Psoas muscle (tissue), 8 donors: ENCODE results near the gene ADAMTSL1. TPM values are rescaled to one million over a fixed set of nuclear protein-coding genes. Genes with fewer than 3 reads are reported as not detected.

Source experiments
- ATAC-seq, 4 donors: fragments of 200-7000 bp; cut with Tn5 transposase; one replicate each; pipeline ENCODE4 v1.9.1; 2020; ENCODE audit warnings: moderate library complexity in 3 of 4, mild to moderate bottlenecking in 2 of 4
- DNase-seq, 2 donors: peaks; one replicate each; pipeline ENCODE4 v3.0.0-alpha.2; 2020
- H3K27ac ChIP-seq: fragments of 200-600 bp; one replicate; pipeline ENCODE4 v1.8.0; 2022
- H3K27me3 ChIP-seq, 3 donors: fragments of 200-600 bp in 1 of 3; one replicate each; pipeline versions ENCODE4 v1.6.1 to v1.8.0; 2013 to 2022; ENCODE audit warnings: low read length in 2 of 3, mild to moderate bottlenecking in 2 of 3, moderate library complexity in 1 of 3; ENCODE audit not compliant: insufficient read depth in 3 of 3
- H3K36me3 ChIP-seq, 2 donors: fragments of 200-600 bp in 1 of 2; one replicate each; pipeline versions ENCODE4 v1.6.1 to v1.8.0; 2013 to 2022; ENCODE audit warnings: low read depth in 1 of 2, mild to moderate bottlenecking in 1 of 2, moderate library complexity in 1 of 2; ENCODE audit not compliant: insufficient read depth in 1 of 2
- H3K4me1 ChIP-seq: fragments of 200-600 bp; one replicate; pipeline ENCODE4 v1.8.0; 2022
- H3K4me3 ChIP-seq: fragments of 200-600 bp; one replicate; pipeline ENCODE4 v1.8.0; 2022; ENCODE audit warnings: mild to moderate bottlenecking
- H3K9me3 ChIP-seq: fragments of 200-600 bp; one replicate; pipeline ENCODE4 v1.8.0; 2022
- CTCF ChIP-seq: fragments of 200-600 bp; IDR thresholded peaks from one replicate; pipeline ENCODE4 v1.8.0; 2022; ENCODE audit warnings: antibody characterized with exemption
- WGBS, 3 donors: extraction: QIAGEN DNeasy Blood & Tissue Kit; methylation state at CpG; one replicate each; pipeline versions ENCODE4 v1.1.6 to v1.1.7; 2013; 5-methylcytosine and 5-hydroxymethylcytosine counted together
- intact Hi-C, 2 donors: fragments of 100-400 bp; cut with DNase I; formaldehyde crosslinking; loops; one replicate each; pipeline versions ENCODE4 v1.11.0 to v1.14.2; 2022
- polyA plus RNA-seq, 3 donors: library from polyadenylated mRNA; stranded (reverse); fragments of 200-250 nt; gene quantifications; one replicate each; pipeline ENCODE4 v1.2.3, GENCODE V29; 2013
- total RNA-seq, 4 donors: library from RNA; stranded (reverse); fragmentation: NEBNext Ultra II Directional in 2 of 4; extraction: Animal tissue kit (Norgen Biotek cat#: 25700) in 2 of 4; gene quantifications; one replicate each; pipeline versions ENCODE4 v1.2.1 to v1.2.4, GENCODE V29; 2021 to 2023
- donor health status: healthy with polysubstance abuse.
- donor health status: DM: no; HTN: no; CAD: no; lungs with moderate emphysema.
- donor health status: Bipolar disorder and iron deficiency.
- donor health status: healthy.
- donor health status: DM: yes; HTN: yes; CAD: no.
- donor health status: DM: no; HTN: no; CAD: no.
- donor health status: DM: no; HTN: no; CAD: no.
- donor health status: DM: yes; HTN: yes; CAD: no.

Gene ADAMTSL1
- total and polyA plus RNA-seq, 7 donors: 0.08 to 0.57 (median 0.28) TPM

- intact Hi-C loops: no loop called here
- TF ChIP-seq CTCF: no peak
- Histone ChIP-seq H3K9me3 (no peaks in the 10 kb centered on the region), H3K4me1 (no peaks in the 10 kb centered on the region), H3K27ac (no peak overlapping the region), H3K4me3 (no peak overlapping the region), H3K36me3 (no peaks in the 10 kb centered on the region), H3K27me3 (no peaks in the 10 kb centered on the region)
- ATAC-seq (no peak), DNase-seq (no peak)
- 46 to 66% (median 58%) methylated on average over 8 of the region's 8 CpGs for WGBS, 3 donors
Observed at GRCh38 chr9:18922161-18922885, 448.4 kb downstream of the ADAMTSL1 start.

GRCh38 chr9:18923167-18923566 is 449.2 kb downstream of the ADAMTSL1 start:
- H3K4me1 ChIP-seq: no peaks in the 10 kb centered on the region
- no peaks in the 10 kb centered on the region for H3K27me3 ChIP-seq
- ATAC-seq (no peak), DNase-seq (no peak)
- H3K4me3 ChIP-seq: no peak overlapping the region
- intact Hi-C loops: no loop called here
- no peak for TF ChIP-seq CTCF
- no peak overlapping the region for H3K27ac ChIP-seq
- WGBS, 3 donors: 43 to 56% (median 51%) methylated on average over 2 of the region's 2 CpGs
- no peaks in the 10 kb centered on the region for H3K36me3 ChIP-seq
- no peaks in the 10 kb centered on the region for H3K9me3 ChIP-seq

- H3K27ac ChIP-seq: no peak overlapping the region
- no peaks in the 10 kb centered on the region for H3K36me3 ChIP-seq
- WGBS, 3 donors: 91 to 96% (median 92%) methylated on average over 6 of the region's 6 CpGs
- no peak for TF ChIP-seq CTCF
- no peaks in the 10 kb centered on the region for H3K4me1 ChIP-seq
- H3K9me3 ChIP-seq: no peaks in the 10 kb centered on the region
- ATAC-seq: no peak
- H3K27me3 ChIP-seq: no peaks in the 10 kb centered on the region
- H3K4me3 ChIP-seq: no peak overlapping the region
- intact Hi-C loops: no loop called here
- DNase-seq: no peak
Observed at GRCh38 chr9:18923671-18924430, 449.9 kb downstream of the ADAMTSL1 start.

- no peaks in the 10 kb centered on the region for H3K36me3 ChIP-seq
- H3K4me1 ChIP-seq: no peaks in the 10 kb centered on the region
- no peak overlapping the region for H3K4me3 ChIP-seq
- no peak overlapping the region for H3K27ac ChIP-seq
- no peak for DNase-seq
- TF ChIP-seq CTCF: no peak
- no peaks in the 10 kb centered on the region for H3K9me3 ChIP-seq
- ATAC-seq: no peak
- H3K27me3 ChIP-seq: no peaks in the 10 kb centered on the region
- intact Hi-C loops: no loop called here
Observed at GRCh38 chr9:18925880-18926279, 451.9 kb downstream of the ADAMTSL1 start.
